HAP-1 (cell line): ENCODE measurements around the gene MAPK11.

Source experiments
- DNase-seq, 2 experiments: peaks; one replicate each; pipeline ENCODE4 v3.0.0-alpha.2; 2016 to 2020; ENCODE audit warnings: low spot score in 2 of 2
- H3K27me3 ChIP-seq: fragments of 250-450 bp; sonication (Bioruptor Pico); 2 replicates; pipeline ENCODE4 v1.5.1; 2020; ENCODE audit warnings: low read depth, mild to moderate bottlenecking, moderate library complexity
- H3K36me3 ChIP-seq: fragments of 250-450 bp; sonication (Bioruptor Pico); replicated peaks from 2 replicates; pipeline ENCODE4 v1.5.1; 2020; ENCODE audit warnings: mild to moderate bottlenecking
- H3K4me1 ChIP-seq: fragments of 250-450 bp; sonication (Bioruptor Pico); 2 replicates; pipeline ENCODE4 v1.5.1; 2020; ENCODE audit warnings: mild to moderate bottlenecking
- H3K4me3 ChIP-seq: fragments of 250-450 bp; sonication (Bioruptor Pico); 2 replicates; pipeline ENCODE4 v1.5.1; 2020; ENCODE audit warnings: mild to moderate bottlenecking, moderate library complexity
- H3K9me3 ChIP-seq: fragments of 250-450 bp; sonication (Bioruptor Pico); 2 replicates; pipeline ENCODE4 v1.5.1; 2020; ENCODE audit warnings: mild to moderate bottlenecking, moderate library complexity
- in situ Hi-C: fragments of 300-500 bp; cut with MboI; formaldehyde crosslinking; loops from 3 replicates; pipeline ENCODE4 v1.14.3; 2020; ENCODE audit warnings: low sequenced_read_pairs, inconsistent platforms, mixed read lengths

MAPK11 gene

GRCh38 chr22:50269970-50270665 is at the start of gene MAPK11:
Gene MAPK11 (minus strand): TSS chr22:50270380. CDS start chr22:50270292, 88 bp downstream.
- H3K27me3 ChIP-seq, result no peaks in the 10 kb centered on the region
- peak within 1 kb of the TSS; percentile 44 for H3K4me3 ChIP-seq
- DNase-seq, result peak; percentile 38 to 77
- in situ Hi-C loops, result loop anchor here (10.0 kb wide), 1 partner anchor 55 kb away; the partner anchor contains the start of gene DENND6B
- H3K36me3 ChIP-seq, result peaks cover 3% of the 10 kb centered on the region
- no peaks in the 10 kb centered on the region for H3K9me3 ChIP-seq
- H3K4me1 ChIP-seq, result peaks cover 10% of the 10 kb centered on the region

- Histone ChIP-seq H3K4me3 (no peak overlapping the region), H3K9me3 (no peaks in the 10 kb centered on the region), H3K27me3 (no peaks in the 10 kb centered on the region; the same call in 1 of the 2 replicates), H3K36me3 (no peaks in the 10 kb centered on the region), H3K4me1 (no peaks in the 10 kb centered on the region)
- no peak for DNase-seq
- in situ Hi-C loops, result no loop called here
Measured at GRCh38 chr22:50319503-50319951, 49.3 kb upstream of the MAPK11 start.

- DNase-seq, result no peak
- in situ Hi-C loops, result no loop called here
Measured at GRCh38 chr22:50318698-50319411, 48.7 kb upstream of the MAPK11 start.

GRCh38 chr22:50318356-50318697 is 48.1 kb upstream of the MAPK11 start:
- in situ Hi-C loops, result no loop called here
- DNase-seq, result no peak
- no peaks in the 10 kb centered on the region for H3K4me1 ChIP-seq
- H3K36me3 ChIP-seq, result no peaks in the 10 kb centered on the region
- no peak overlapping the region for H3K4me3 ChIP-seq
- H3K9me3 ChIP-seq, result no peaks in the 10 kb centered on the region
- H3K27me3 ChIP-seq, result no peaks in the 10 kb centered on the region; the same call in 1 of the 2 replicates

More at GRCh38 chr22:50318698-50319411, 48.7 kb upstream of the MAPK11 start:
- Histone ChIP-seq H3K9me3 (no peaks in the 10 kb centered on the region), H3K4me1 (no peaks in the 10 kb centered on the region), H3K4me3 (no peak overlapping the region), H3K36me3 (no peaks in the 10 kb centered on the region), H3K27me3 (no peaks in the 10 kb centered on the region; the same call in 1 of the 2 replicates)

DNA sequence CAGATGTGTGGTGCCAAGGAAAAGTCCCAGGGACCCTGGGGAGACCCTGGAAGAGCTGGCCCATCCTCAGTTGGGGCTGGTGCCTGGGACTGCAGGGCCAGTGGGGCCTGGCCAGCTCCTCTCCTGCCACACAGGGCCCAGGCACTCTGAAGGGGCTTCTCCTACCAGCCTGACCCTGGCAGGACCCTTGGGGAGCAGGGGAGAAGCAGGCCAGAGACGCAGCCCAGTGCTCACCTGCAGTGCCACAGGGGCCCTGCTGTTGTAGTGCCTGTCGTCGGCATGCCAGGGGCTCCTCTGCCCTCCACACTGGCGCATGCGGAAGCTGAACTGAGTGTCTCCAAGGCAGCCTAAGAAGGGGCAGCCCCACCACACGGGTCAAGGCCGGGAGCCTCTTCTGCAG is 47.5 kb upstream of the MAPK11 start:
- Histone ChIP-seq H3K9me3 (no peaks in the 10 kb centered on the region), H3K4me3 (no peak overlapping the region), H3K4me1 (no peaks in the 10 kb centered on the region), H3K27me3 (no peaks in the 10 kb centered on the region; the same call in 1 of the 2 replicates), H3K36me3 (no peaks in the 10 kb centered on the region)
- in situ Hi-C loops, result no loop called here
- DNase-seq, result no peak

DNA sequence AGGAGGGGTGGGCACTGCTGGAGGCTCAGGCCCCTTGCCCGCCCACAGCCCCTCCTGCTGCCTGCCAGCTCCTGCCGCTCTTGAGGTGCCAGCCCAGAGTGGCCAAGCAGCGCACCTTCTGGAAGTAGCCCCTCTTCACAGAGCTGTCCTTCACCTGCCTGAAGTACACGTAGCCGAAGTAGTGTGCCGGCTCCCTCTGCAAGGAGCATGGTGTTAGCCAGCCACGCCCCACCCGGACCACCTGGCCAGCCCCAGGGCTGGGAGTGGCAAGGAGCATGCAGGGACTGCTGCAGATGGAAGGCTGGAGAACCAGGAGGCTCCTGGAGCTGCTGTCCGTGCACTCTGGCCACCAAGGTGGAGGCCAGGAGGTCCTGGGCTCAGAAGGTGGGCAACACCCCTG is 47.0 kb upstream of the MAPK11 start:
- DNase-seq, result no peak
- no peaks in the 10 kb centered on the region for H3K36me3 ChIP-seq
- H3K9me3 ChIP-seq, result no peaks in the 10 kb centered on the region
- no peak overlapping the region for H3K4me3 ChIP-seq
- in situ Hi-C loops, result no loop called here
- H3K27me3 ChIP-seq, result no peaks in the 10 kb centered on the region; the same call in 1 of the 2 replicates
- H3K4me1 ChIP-seq, result no peaks in the 10 kb centered on the region

DNA sequence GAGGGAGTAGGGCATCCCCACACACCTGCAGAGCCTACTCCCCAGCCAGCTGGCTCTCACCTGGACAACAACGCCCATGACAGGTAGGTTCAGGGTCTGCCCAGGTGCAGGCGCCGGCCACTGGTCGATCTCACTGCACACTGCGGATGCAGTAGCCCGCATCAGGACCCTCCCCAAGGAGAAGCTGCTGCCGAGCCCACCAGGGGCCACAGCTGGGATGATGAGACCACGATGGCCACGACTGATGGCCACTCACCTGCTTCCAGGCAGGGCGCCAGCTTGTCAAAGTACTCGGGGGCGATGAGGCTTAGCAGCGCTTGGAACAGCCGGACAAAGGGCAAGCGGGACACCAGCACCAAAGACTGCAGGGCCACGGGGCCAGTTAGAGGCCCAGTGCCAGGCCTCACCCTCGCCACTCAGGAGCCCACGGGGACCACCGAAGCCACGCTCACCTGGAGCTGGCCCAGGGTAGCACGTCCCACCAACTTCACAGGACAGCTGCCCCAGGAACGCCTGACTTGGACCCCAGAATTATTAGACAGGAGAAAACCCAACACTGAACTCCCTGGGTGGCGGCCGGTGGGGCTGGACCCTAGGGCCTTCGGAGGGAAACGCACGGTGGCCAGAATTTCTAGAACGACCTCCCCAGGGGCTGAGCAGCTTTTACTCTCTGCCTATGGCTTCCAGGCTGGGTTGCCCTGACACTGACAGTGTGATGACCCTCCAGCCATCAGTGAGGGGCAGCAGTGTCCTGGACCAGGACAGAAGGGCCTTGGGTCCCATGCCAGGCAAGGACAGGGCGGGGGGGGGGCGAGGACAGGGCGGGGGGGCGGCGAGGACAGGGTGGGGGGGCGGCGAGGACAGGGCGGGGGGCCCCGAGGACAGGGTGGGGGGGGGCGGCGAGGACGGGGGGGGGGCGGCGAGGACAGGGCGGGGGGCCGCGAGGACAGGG is 46.2 kb upstream of the MAPK11 start:
- Histone ChIP-seq H3K27me3 (no peaks in the 10 kb centered on the region; the same call in 1 of the 2 replicates), H3K4me1 (no peaks in the 10 kb centered on the region), H3K36me3 (no peaks in the 10 kb centered on the region), H3K4me3 (no peak overlapping the region), H3K9me3 (no peaks in the 10 kb centered on the region)
- no peak for DNase-seq
- in situ Hi-C loops, result no loop called here

GRCh38 chr22:50315289-50316113 is 45.3 kb upstream of the MAPK11 start:
- in situ Hi-C loops, result no loop called here
- H3K36me3 ChIP-seq, result no peaks in the 10 kb centered on the region
- H3K27me3 ChIP-seq, result no peaks in the 10 kb centered on the region; the same call in 1 of the 2 replicates
- H3K4me3 ChIP-seq, result no peak overlapping the region
- no peaks in the 10 kb centered on the region for H3K4me1 ChIP-seq
- DNase-seq, result no peak
- no peaks in the 10 kb centered on the region for H3K9me3 ChIP-seq

- in situ Hi-C loops, result no loop called here
- Histone ChIP-seq H3K4me1 (no peaks in the 10 kb centered on the region), H3K27me3 (no peaks in the 10 kb centered on the region; the same call in 1 of the 2 replicates), H3K9me3 (no peaks in the 10 kb centered on the region), H3K36me3 (no peaks in the 10 kb centered on the region), H3K4me3 (no peak overlapping the region)
- DNase-seq, result peak in 1 of 2 experiments; percentile 65
Measured at GRCh38 chr22:50314455-50315288, 44.5 kb upstream of the MAPK11 start.

DNA sequence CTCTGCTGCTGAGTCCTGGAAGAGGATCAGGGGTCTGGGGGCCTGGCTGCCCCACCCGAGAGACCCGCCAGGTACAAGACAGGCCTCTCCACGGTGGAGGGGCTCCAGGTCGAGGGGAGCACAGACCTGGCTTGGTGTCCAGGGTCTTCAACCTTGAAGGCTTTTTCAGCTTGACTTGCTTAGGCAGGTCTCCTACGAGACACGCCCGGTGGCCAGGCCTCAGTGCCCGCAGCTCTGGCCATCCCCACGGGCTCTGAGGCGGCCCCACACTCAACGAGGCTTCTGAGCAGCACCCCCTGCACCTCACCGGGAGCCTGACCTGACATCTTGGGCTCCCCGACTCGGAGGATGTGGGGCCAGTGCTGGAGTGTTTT is 43.9 kb upstream of the MAPK11 start:
- H3K9me3 ChIP-seq, result no peaks in the 10 kb centered on the region
- no peaks in the 10 kb centered on the region; the same call in 1 of the 2 replicates for H3K27me3 ChIP-seq
- in situ Hi-C loops, result no loop called here
- H3K36me3 ChIP-seq, result no peaks in the 10 kb centered on the region
- no peak overlapping the region for H3K4me3 ChIP-seq
- H3K4me1 ChIP-seq, result no peaks in the 10 kb centered on the region
- DNase-seq, result no peak

DNA sequence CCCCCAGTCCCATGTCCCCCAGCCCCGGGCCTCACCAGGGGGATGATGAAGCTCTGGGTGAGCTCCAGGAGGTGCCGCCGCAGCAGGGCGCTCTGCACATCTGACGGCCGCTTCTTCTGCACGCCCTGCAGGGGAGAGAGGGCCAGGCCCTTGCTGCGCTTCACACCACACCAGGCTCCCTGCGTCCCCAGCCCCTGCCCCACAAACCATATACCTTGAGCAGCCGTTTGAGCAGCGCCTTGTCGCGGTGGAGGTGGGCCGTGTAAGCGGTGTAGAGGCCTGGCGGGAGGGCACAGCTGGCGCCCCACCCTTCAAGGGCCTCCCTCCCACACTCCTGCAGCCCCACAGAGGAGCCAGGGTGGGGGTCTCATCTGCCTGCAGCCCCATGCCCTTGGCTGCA is 43.4 kb upstream of the MAPK11 start:
- in situ Hi-C loops, result no loop called here
- Histone ChIP-seq H3K4me3 (no peak overlapping the region), H3K36me3 (no peaks in the 10 kb centered on the region), H3K9me3 (no peaks in the 10 kb centered on the region), H3K4me1 (no peaks in the 10 kb centered on the region), H3K27me3 (no peaks in the 10 kb centered on the region; the same call in 1 of the 2 replicates)
- DNase-seq, result no peak

GRCh38 chr22:50313021-50313420 is 42.8 kb upstream of the MAPK11 start:
- no peaks in the 10 kb centered on the region for H3K4me1 ChIP-seq
- H3K4me3 ChIP-seq, result no peak overlapping the region
- H3K27me3 ChIP-seq, result no peaks in the 10 kb centered on the region; the same call in 1 of the 2 replicates
- H3K9me3 ChIP-seq, result no peaks in the 10 kb centered on the region
- no peaks in the 10 kb centered on the region for H3K36me3 ChIP-seq
- no peak for DNase-seq
- in situ Hi-C loops, result no loop called here
